Neural cell (in vitro differentiated cells): ENCODE measurements around the gene NMU.

Experiments used
- CTCF ChIP-seq: fragments of 450-650 bp; IDR thresholded peaks from 2 replicates; pipeline ENCODE4 v1.5.1; 2014; ENCODE audit warnings: antibody characterized with exemption, mild to moderate bottlenecking, moderate library complexity; ENCODE audit not compliant: poor library complexity, severe bottlenecking
- EZH2 ChIP-seq: fragments of 200-600, 300-800 bp; shearing (Covaris generic), sonication (generic); IDR thresholded peaks from 2 replicates; pipeline ENCODE4 v1.6.1; 2014; ENCODE audit warnings: antibody characterized with exemption, low read length, borderline replicate concordance, mild to moderate bottlenecking; ENCODE audit not compliant: insufficient read depth, poor library complexity, severe bottlenecking

DNA sequence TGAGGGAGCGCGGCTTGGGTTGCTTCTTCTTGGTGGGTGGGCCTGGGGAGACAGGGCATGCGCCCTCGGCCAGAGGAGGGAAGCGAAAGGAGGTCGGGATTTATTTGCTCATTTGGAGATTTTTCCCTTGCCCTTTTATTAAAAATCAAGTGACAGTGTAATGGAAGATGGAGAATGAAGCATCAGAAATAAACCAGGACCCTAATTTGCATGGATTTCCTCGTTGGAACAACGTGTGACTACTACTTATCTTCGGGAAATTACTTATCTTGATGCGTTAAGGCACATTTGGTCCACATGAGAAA lies 88.7 kb downstream of the NMU start:
- TF ChIP-seq EZH2 (no peak), CTCF (no peak)
